Measurements from ENCODE around the gene CPEB2. TPM values are rescaled to one million over a fixed set of nuclear protein-coding genes. Genes with fewer than 3 reads are reported as not detected.
A peak's percentile ranks its signal among the peaks of the same experiment; 100 is the strongest.

CPEB2 gene
- total RNA-seq, 1 donor: 23.9 TPM

GRCh38 chr4:15042529-15043167, 40.4 kb downstream of the CPEB2 start:
- H3K36me3 ChIP-seq (ENCODE audit: insufficient read depth, low read length): peaks cover 10% of the 10 kb centered on the region
- no peaks in the 10 kb centered on the region for H3K27me3 ChIP-seq (ENCODE audit: insufficient read depth, low read length)
- peaks cover 87% of the 10 kb centered on the region for H3K79me2 ChIP-seq (ENCODE audit: insufficient read depth, low read length)
- peak overlapping the region; percentile 12 for H3K27ac ChIP-seq (ENCODE audit: low read depth, low read length)
- no peak overlapping the region for H2AFZ ChIP-seq (ENCODE audit: low read length)
- no peak for TF ChIP-seq CTCF (IDR thresholded peaks at IDR 0.05; ENCODE audit: extremely low read depth, low read depth, low read length)
- no peak overlapping the region for H3K4me2 ChIP-seq (ENCODE audit: insufficient read depth, low read length)
- peaks cover 17% of the 10 kb centered on the region for H3K4me1 ChIP-seq (ENCODE audit: insufficient read depth, low read length)
- no peaks in the 10 kb centered on the region for H4K20me1 ChIP-seq (ENCODE audit: insufficient read depth, low read length)
- peak; percentile 25 for DNase-seq (ENCODE audit: insufficient read length, low spot score, missing footprints)
- H3K9me3 ChIP-seq (ENCODE audit: low read depth, low read length): no peaks in the 10 kb centered on the region
- no peak overlapping the region for H3K4me3 ChIP-seq (ENCODE audit: insufficient read depth, low read length)

GRCh38 chr4:15043226-15043625, 40.9 kb downstream of the CPEB2 start:
- peaks cover 10% of the 10 kb centered on the region for H3K36me3 ChIP-seq (ENCODE audit: insufficient read depth, low read length)
- H2AFZ ChIP-seq (ENCODE audit: low read length): no peak overlapping the region
- H3K27me3 ChIP-seq (ENCODE audit: insufficient read depth, low read length): no peaks in the 10 kb centered on the region
- H4K20me1 ChIP-seq (ENCODE audit: insufficient read depth, low read length): no peaks in the 10 kb centered on the region
- no peaks in the 10 kb centered on the region for H3K9me3 ChIP-seq (ENCODE audit: low read depth, low read length)
- H3K27ac ChIP-seq (ENCODE audit: low read depth, low read length): peak overlapping the region; percentile 12
- H3K4me3 ChIP-seq (ENCODE audit: insufficient read depth, low read length): no peak overlapping the region
- H3K4me2 ChIP-seq (ENCODE audit: insufficient read depth, low read length): no peak overlapping the region
- H3K79me2 ChIP-seq (ENCODE audit: insufficient read depth, low read length): peaks cover 87% of the 10 kb centered on the region
- peak; percentile 13 for DNase-seq (ENCODE audit: insufficient read length, low spot score, missing footprints)
- peaks cover 17% of the 10 kb centered on the region for H3K4me1 ChIP-seq (ENCODE audit: insufficient read depth, low read length)
- TF ChIP-seq CTCF (IDR thresholded peaks at IDR 0.05; ENCODE audit: extremely low read depth, low read depth, low read length): no peak

- no peaks in the 10 kb centered on the region for H3K27me3 ChIP-seq (ENCODE audit: insufficient read depth, low read length)
- no peak overlapping the region for H3K4me2 ChIP-seq (ENCODE audit: insufficient read depth, low read length)
- DNase-seq (ENCODE audit: insufficient read length, low spot score, missing footprints): no peak
- H2AFZ ChIP-seq (ENCODE audit: low read length): no peak overlapping the region
- no peak for TF ChIP-seq CTCF (IDR thresholded peaks at IDR 0.05; ENCODE audit: extremely low read depth, low read depth, low read length)
- H3K27ac ChIP-seq (ENCODE audit: low read depth, low read length): no peak overlapping the region
- peaks cover 87% of the 10 kb centered on the region for H3K79me2 ChIP-seq (ENCODE audit: insufficient read depth, low read length)
- no peaks in the 10 kb centered on the region for H3K9me3 ChIP-seq (ENCODE audit: low read depth, low read length)
- H3K4me1 ChIP-seq (ENCODE audit: insufficient read depth, low read length): peaks cover 17% of the 10 kb centered on the region
- H3K4me3 ChIP-seq (ENCODE audit: insufficient read depth, low read length): no peak overlapping the region
- peaks cover 10% of the 10 kb centered on the region for H3K36me3 ChIP-seq (ENCODE audit: insufficient read depth, low read length)
- H4K20me1 ChIP-seq (ENCODE audit: insufficient read depth, low read length): no peaks in the 10 kb centered on the region
Observed at GRCh38 chr4:15043922-15044321, 41.6 kb downstream of the CPEB2 start.

DNA sequence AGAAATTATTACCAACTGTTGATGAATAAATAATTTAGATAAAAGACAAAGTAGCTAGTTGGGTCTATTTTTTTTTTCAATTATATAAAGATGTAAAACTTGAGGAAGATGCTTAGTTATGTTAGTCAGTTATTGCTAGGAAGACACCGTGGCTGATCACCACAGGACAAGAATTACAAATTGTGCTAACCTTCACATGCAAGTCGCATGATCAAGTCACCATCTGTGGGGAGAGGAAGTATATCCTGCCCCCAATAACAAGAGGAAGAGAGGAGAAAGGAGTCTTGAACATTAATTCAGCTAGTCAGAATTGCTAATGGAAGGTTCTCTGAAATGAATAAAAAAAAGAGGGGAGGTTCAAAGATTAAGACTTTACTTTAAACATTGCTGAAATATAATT, 52.3 kb downstream of the CPEB2 start:
- H3K9me3 ChIP-seq (ENCODE audit: low read depth, low read length): no peaks in the 10 kb centered on the region
- no peak overlapping the region for H3K4me3 ChIP-seq (ENCODE audit: insufficient read depth, low read length)
- no peaks in the 10 kb centered on the region for H4K20me1 ChIP-seq (ENCODE audit: insufficient read depth, low read length)
- H3K36me3 ChIP-seq (ENCODE audit: insufficient read depth, low read length): peaks cover 84% of the 10 kb centered on the region
- DNase-seq (ENCODE audit: insufficient read length, low spot score, missing footprints): peak; percentile 23
- peaks cover 73% of the 10 kb centered on the region for H3K79me2 ChIP-seq (ENCODE audit: insufficient read depth, low read length)
- TF ChIP-seq CTCF (IDR thresholded peaks at IDR 0.05; ENCODE audit: extremely low read depth, low read depth, low read length): no peak
- H3K27me3 ChIP-seq (ENCODE audit: insufficient read depth, low read length): no peaks in the 10 kb centered on the region
- no peak overlapping the region for H3K27ac ChIP-seq (ENCODE audit: low read depth, low read length)
- no peak overlapping the region for H3K4me2 ChIP-seq (ENCODE audit: insufficient read depth, low read length)
- no peaks in the 10 kb centered on the region for H3K4me1 ChIP-seq (ENCODE audit: insufficient read depth, low read length)
- H2AFZ ChIP-seq (ENCODE audit: low read length): no peak overlapping the region
